Measurements from ENCODE around the gene CDKAL1. TPM values are rescaled to one million over a fixed set of nuclear protein-coding genes. Genes with fewer than 3 reads are reported as not detected.

CDKAL1 gene
- total and polyA plus RNA-seq, 2 donors (not counting 3 experiments of a cell fraction or from before 2014, with no cell fraction given) = 6.1 to 20.5 TPM

DNA sequence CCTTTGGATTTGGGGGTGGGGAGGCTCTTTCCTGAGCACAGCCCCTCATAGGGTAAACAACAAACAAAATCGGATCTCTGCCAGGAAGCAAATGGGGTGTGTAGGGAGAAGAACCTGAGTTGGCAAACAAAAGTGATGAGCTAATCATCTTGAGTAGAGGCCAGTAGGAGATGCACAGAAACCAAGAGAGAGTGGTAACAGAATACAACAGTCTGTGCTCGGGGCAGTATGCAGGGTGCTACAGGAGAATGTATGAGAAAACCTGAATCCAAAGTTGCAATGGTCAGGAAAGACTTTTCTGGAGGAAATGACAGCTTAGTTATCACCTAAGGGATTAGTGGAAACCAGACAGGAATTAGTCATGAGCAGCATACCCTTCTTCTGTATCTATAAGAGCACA lies 177.8 kb downstream of the CDKAL1 start:
- H2AFZ ChIP-seq (ENCODE audit: low read depth, low read length) = no peak overlapping the region

More for the DNA sequence above, 177.8 kb downstream of the CDKAL1 start:
- H3K36me3 ChIP-seq (ENCODE audit: control insufficient read depth in 2 of 2, extremely low read depth in 1 of 2, insufficient read depth in 2 of 2, low read length in 2 of 2) = no peaks in the 10 kb centered on the region
- no peaks in the 10 kb centered on the region for H4K20me1 ChIP-seq (replicated peaks; ENCODE audit: control insufficient read depth, extremely low read depth, insufficient read depth, low read length)
- intact Hi-C loops (cut with micrococcal nuclease) = no loop called here
- peaks cover 2% of the 10 kb centered on the region for H3K79me2 ChIP-seq (ENCODE audit: control insufficient read depth, insufficient read depth, low read length)
- FAIRE-seq (no peak), DNase-seq (ENCODE audit: low read depth, low spot score) (peak; percentile 10)
- no peak overlapping the region for H3K4me3 ChIP-seq (replicated peaks in 1 of 3; ENCODE audit: insufficient read depth in 1 of 3, low read depth in 1 of 3, low read length in 3 of 3)
- no peaks in the 10 kb centered on the region for H3K9me3 ChIP-seq (replicated peaks; ENCODE audit: control insufficient read depth, insufficient read depth, low read length)
- H3K9me1 ChIP-seq (replicated peaks; ENCODE audit: control insufficient read depth, extremely low read depth, insufficient read depth, low read length) = no peaks in the 10 kb centered on the region
- H3K27me3 ChIP-seq (ENCODE audit: control insufficient read depth in 2 of 2, insufficient read depth in 2 of 2, low read length in 2 of 2) = no peaks in the 10 kb centered on the region
- BruUV-seq (replicated peaks) = no TSS peak
- H3K27ac ChIP-seq (ENCODE audit: insufficient read depth, low read depth, low read length) = peak overlapping the region; percentile 21
- no peak for TF ChIP-seq EZH2 (IDR thresholded peaks at IDR 0.05; ENCODE audit: borderline replicate concordance, low read depth, low read length, severe bottlenecking)
- no peak for TF ChIP-seq GATA2 (IDR thresholded peaks at IDR 0.05; ENCODE audit: insufficient read depth, insufficient read length, low read depth, low read length)
- TF ChIP-seq FOS (IDR thresholded peaks at IDR 0.05; ENCODE audit: borderline replicate concordance, insufficient read depth, low read length) = no peak
- TF ChIP-seq MYC (IDR thresholded peaks at IDR 0.05; ENCODE audit: low read depth, low read length) = no peak
- TF ChIP-seq, protein P1, sequence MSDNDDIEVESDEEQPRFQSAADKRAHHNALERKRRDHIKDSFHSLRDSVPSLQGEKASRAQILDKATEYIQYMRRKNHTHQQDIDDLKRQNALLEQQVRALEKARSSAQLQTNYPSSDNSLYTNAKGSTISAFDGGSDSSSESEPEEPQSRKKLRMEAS (IDR thresholded peaks at IDR 0.05; ENCODE audit: insufficient read depth, insufficient read length) = no peak
- TF ChIP-seq, protein P2, sequence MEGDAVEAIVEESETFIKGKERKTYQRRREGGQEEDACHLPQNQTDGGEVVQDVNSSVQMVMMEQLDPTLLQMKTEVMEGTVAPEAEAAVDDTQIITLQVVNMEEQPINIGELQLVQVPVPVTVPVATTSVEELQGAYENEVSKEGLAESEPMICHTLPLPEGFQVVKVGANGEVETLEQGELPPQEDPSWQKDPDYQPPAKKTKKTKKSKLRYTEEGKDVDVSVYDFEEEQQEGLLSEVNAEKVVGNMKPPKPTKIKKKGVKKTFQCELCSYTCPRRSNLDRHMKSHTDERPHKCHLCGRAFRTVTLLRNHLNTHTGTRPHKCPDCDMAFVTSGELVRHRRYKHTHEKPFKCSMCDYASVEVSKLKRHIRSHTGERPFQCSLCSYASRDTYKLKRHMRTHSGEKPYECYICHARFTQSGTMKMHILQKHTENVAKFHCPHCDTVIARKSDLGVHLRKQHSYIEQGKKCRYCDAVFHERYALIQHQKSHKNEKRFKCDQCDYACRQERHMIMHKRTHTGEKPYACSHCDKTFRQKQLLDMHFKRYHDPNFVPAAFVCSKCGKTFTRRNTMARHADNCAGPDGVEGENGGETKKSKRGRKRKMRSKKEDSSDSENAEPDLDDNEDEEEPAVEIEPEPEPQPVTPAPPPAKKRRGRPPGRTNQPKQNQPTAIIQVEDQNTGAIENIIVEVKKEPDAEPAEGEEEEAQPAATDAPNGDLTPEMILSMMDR (IDR thresholded peaks at IDR 0.05; ENCODE audit: extremely low read depth in 1 of 2, insufficient read depth in 1 of 2, low read depth in 1 of 2, low read length in 2 of 2) = no peak
- TF ChIP-seq POLR2A (IDR thresholded peaks at IDR 0.05; ENCODE audit: low read depth, low read length) = no peak
- TF ChIP-seq JUN (IDR thresholded peaks at IDR 0.05; ENCODE audit: borderline replicate concordance, insufficient read depth, insufficient read length, low read depth) = no peak
- dilution Hi-C loops (cut with MboI; ENCODE audit: extremely low pct_ligation_motif_present, low sequenced_read_pairs) = no loop called here
- no peak overlapping the region for H3K9ac ChIP-seq (replicated peaks; ENCODE audit: extremely low read depth, insufficient read depth, low read length)
- peak overlapping the region; percentile 67 for H3K4me2 ChIP-seq (ENCODE audit: insufficient read depth, low read length)
- H3K4me1 ChIP-seq (ENCODE audit: control insufficient read depth, extremely low read depth, insufficient read depth, low read length) = peaks cover 22% of the 10 kb centered on the region
- ChIA-PET CTCF (interaction anchor here (0.8 kb wide), 1 partner anchor 877 kb away, joined by 3 read pairs; no protein-coding TSS in a partner anchor), POLR2A (interaction anchor here (0.6 to 0.7 kb wide), 2 partner anchors 10 to 1211 kb away, joined by 3 read pairs; no protein-coding TSS in a partner anchor)
